HepG2 (cell line): Measurements from ENCODE around the gene CRAMP1. TPM values are rescaled to one million over a fixed set of nuclear protein-coding genes. Genes with fewer than 3 reads are reported as not detected.

ENCODE experiments used
- FOXK1 ChIP-seq: sonication (generic); formaldehyde crosslinking; IDR thresholded peaks from 2 replicates; pipeline ENCODE4 v1.4.0; 2020; ENCODE audit warnings: low read depth, missing genetic modification reagents, borderline replicate concordance
- HDAC6 ChIP-seq: fragments of 200-600 bp; sonication (generic); IDR thresholded peaks from 2 replicates; pipeline ENCODE4 v1.7.0; 2017; ENCODE audit warnings: mild to moderate bottlenecking, antibody characterized with exemption, low read length, low read depth
- NR1H2 ChIP-seq: sonication (generic); formaldehyde crosslinking; IDR thresholded peaks from 2 replicates; pipeline ENCODE4 v1.8.1; 2022; ENCODE audit warnings: low read depth, missing genetic modification reagents, borderline replicate concordance
- ZFP91 ChIP-seq: sonication (generic); formaldehyde crosslinking; IDR thresholded peaks from 2 replicates; pipeline ENCODE4 v1.9.0; 2022; ENCODE audit warnings: missing genetic modification reagents, mild to moderate bottlenecking, borderline replicate concordance
- ZNF646 ChIP-seq: sonication (generic); formaldehyde crosslinking; IDR thresholded peaks from 2 replicates; pipeline ENCODE4 v1.9.0; 2021; ENCODE audit warnings: mild to moderate bottlenecking, missing genetic modification reagents
- polyA plus RNA-seq, 8 experiments: library from polyadenylated mRNA; depleted of rRNA in 3 of 8; stranded (reverse) in 7 of 8; unstranded in 1 of 8; fragments of >200 nt; fragmentation: Illumina TruSeq in 4 of 8; extraction: Trizol in 4 of 8; gene quantifications; 2 replicates each; pipeline versions ENCODE4 v1.2.1 to v1.2.3, GENCODE V29; 2011 to 2016; ENCODE audit warnings: low read depth in 4 of 8, missing spikeins in 1 of 8, mixed read lengths in 1 of 8; ENCODE audit not compliant: insufficient read depth in 1 of 8
- total RNA-seq, 5 experiments: library from RNA; depleted of rRNA; stranded (reverse); fragments of >200 nt; fragmentation: Illumina TruSeq; extraction: Trizol; gene quantifications; 2 replicates each; pipeline ENCODE4 v1.2.3, GENCODE V29; 2016; ENCODE audit warnings: low read depth in 1 of 5

The CRAMP1 gene
- total and polyA plus RNA-seq, 2 of the 13 experiments (the other 11 are each of a cell fraction or from before 2014, with no cell fraction given) = 6.8 to 9.7 TPM

DNA sequence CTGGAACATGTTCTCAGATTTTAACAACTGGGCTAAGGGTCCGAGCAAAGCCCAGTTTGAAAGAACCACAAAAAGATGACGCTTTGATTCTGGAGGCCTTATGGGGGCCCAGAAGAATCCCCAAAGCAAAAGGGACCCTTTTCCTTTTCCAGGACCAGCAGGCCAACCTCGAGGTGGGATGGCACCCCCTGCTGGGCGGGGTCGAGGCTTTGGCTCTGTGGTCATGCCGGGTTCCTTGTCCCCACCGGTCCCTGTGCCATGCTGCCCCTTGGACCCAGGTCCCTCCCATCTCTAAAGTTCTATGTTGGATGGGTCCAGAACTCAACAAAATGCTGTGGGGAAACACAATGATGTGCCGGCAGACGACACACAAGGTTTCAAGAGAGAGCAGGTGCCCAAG lies 47.8 kb upstream of the CRAMP1 start (continued):
- no peak for TF ChIP-seq ZFP91 (CRISPR knock-in tag)
- TF ChIP-seq NR1H2 = no peak
- TF ChIP-seq ZNF646 (CRISPR knock-in tag) = no peak
- TF ChIP-seq FOXK1 (CRISPR knock-in tag) = no peak
- TF ChIP-seq HDAC6 = no peak
